IMR-90 (cell line): ENCODE results near the gene BMP5. TPM values are rescaled to one million over a fixed set of nuclear protein-coding genes. Genes with fewer than 3 reads are reported as not detected.

Experiments
- ATAC-seq: fragments of 200-7000 bp; cut with Tn5 transposase; 2 replicates; pipeline ENCODE4 v1.9.1; 2020; ENCODE audit warnings: low read depth, mild to moderate bottlenecking, moderate library complexity
- BruUV-seq: library from RNA; stranded (reverse); fragments of 400-500 nt; replicated peaks from 2 replicates; lab custom pipeline; 2021; lab: Mats Ljungman, UMichigan
- CTCF ChIA-PET: fragments of 300-600 bp; formaldehyde crosslinking; extraction: SDS; loops from one replicate; lab custom pipeline; 2021; ENCODE audit warnings: antibody characterized with exemption; lab: Yijun Ruan, JAX
- POLR2A ChIA-PET: fragments of 300-600 bp; sonication (Branson Sonifier 250); formaldehyde crosslinking; loops from one replicate; lab custom pipeline; 2022; ENCODE audit warnings: antibody characterized with exemption; ENCODE audit not compliant: unreplicated experiment; lab: Charles Lee
- DNase-seq: peaks from one replicate; pipeline ENCODE4 v3.0.0; 2013
- H2AFZ ChIP-seq: replicated peaks from 2 replicates; pipeline ENCODE3; 2013; ENCODE audit warnings: low read length, mild to moderate bottlenecking; ENCODE audit not compliant: poor library complexity
- H2AK5ac ChIP-seq: 2 replicates; pipeline ENCODE4 v1.6.1; 2013; ENCODE audit warnings: low read depth, low read length, inconsistent platforms
- H2AK9ac ChIP-seq: replicated peaks from 2 replicates; pipeline ENCODE3; 2013; ENCODE audit warnings: mild to moderate bottlenecking, low read depth, low read length, moderate library complexity; ENCODE audit not compliant: poor library complexity
- H2BK120ac ChIP-seq: 2 replicates; pipeline ENCODE4 v1.6.1; 2013; ENCODE audit warnings: low read depth, low read length, inconsistent platforms
- H2BK15ac ChIP-seq: 3 replicates; pipeline ENCODE4 v1.6.1; 2013; ENCODE audit warnings: low read depth, low read length, inconsistent platforms
- H2BK20ac ChIP-seq: 2 replicates; pipeline ENCODE4 v1.6.1; 2013; ENCODE audit warnings: low read depth, mild to moderate bottlenecking, inconsistent platforms, low read length, moderate library complexity
- H2BK5ac ChIP-seq: 2 replicates; pipeline ENCODE4 v1.6.1; 2013; ENCODE audit warnings: mild to moderate bottlenecking, low read depth, low read length, inconsistent platforms; ENCODE audit not compliant: poor library complexity, severe bottlenecking
- H3K14ac ChIP-seq: replicated peaks from 2 replicates; pipeline ENCODE4 v1.6.1; 2013; ENCODE audit warnings: low read depth, low read length, inconsistent platforms
- H3K18ac ChIP-seq: 2 replicates; pipeline ENCODE4 v1.6.1; 2013; ENCODE audit warnings: low read depth, low read length, control low read depth
- H3K23ac ChIP-seq: 2 replicates; pipeline ENCODE4 v1.6.1; 2013; ENCODE audit warnings: low read depth, low read length, inconsistent platforms
- H3K27ac ChIP-seq: 2 replicates; pipeline ENCODE4 v1.5.1; 2013; ENCODE audit warnings: mild to moderate bottlenecking, control low read depth, low read length; ENCODE audit not compliant: insufficient read depth
- H3K27me3 ChIP-seq: 2 replicates; pipeline ENCODE4 v1.6.1; 2013; ENCODE audit warnings: low read length; ENCODE audit not compliant: control insufficient read depth, insufficient read depth
- H3K36me3 ChIP-seq: 2 replicates; pipeline ENCODE4 v1.6.1; 2013; ENCODE audit warnings: low read length, mixed read lengths; ENCODE audit not compliant: control insufficient read depth, insufficient read depth
- H3K4ac ChIP-seq: 2 replicates; pipeline ENCODE4 v1.6.1; 2013; ENCODE audit warnings: low read depth, low read length, inconsistent platforms
- H3K4me1 ChIP-seq: 2 replicates; pipeline ENCODE4 v1.6.1; 2013; ENCODE audit warnings: low read length, mixed read lengths; ENCODE audit not compliant: control insufficient read depth, insufficient read depth
- H3K4me2 ChIP-seq: 2 replicates; pipeline ENCODE4 v1.6.1; 2013; ENCODE audit warnings: low read depth, mild to moderate bottlenecking, control low read depth, low read length, moderate library complexity
- H3K4me3 ChIP-seq: 2 replicates; pipeline ENCODE4 v1.5.1; 2013; ENCODE audit warnings: low read depth, mild to moderate bottlenecking, control low read depth, low read length, moderate library complexity; ENCODE audit not compliant: insufficient read depth
- H3K56ac ChIP-seq: 2 replicates; pipeline ENCODE4 v1.6.1; 2013; ENCODE audit warnings: low read length, inconsistent platforms; ENCODE audit not compliant: insufficient read depth; ENCODE audit errors: extremely low read depth
- H3K79me1 ChIP-seq, 2 experiments: 2 replicates each; pipeline ENCODE4 v1.6.1; 2013; ENCODE audit warnings: low read length in 2 of 2, inconsistent platforms in 1 of 2, low read depth in 1 of 2
- H3K9ac ChIP-seq: 2 replicates; pipeline ENCODE4 v1.6.1; 2013; ENCODE audit warnings: low read depth, low read length, control low read depth
- H3K9me1 ChIP-seq: 2 replicates; pipeline ENCODE4 v1.6.1; 2013; ENCODE audit warnings: low read length, inconsistent platforms; ENCODE audit not compliant: insufficient read depth
- H3K9me3 ChIP-seq: 2 replicates; pipeline ENCODE4 v1.6.1; 2013; ENCODE audit warnings: low read length; ENCODE audit not compliant: control insufficient read depth, insufficient read depth
- H4K20me1 ChIP-seq: 2 replicates; pipeline ENCODE4 v1.6.1; 2013; ENCODE audit warnings: low read length, inconsistent platforms; ENCODE audit not compliant: insufficient read depth
- H4K5ac ChIP-seq: 2 replicates; pipeline ENCODE4 v1.6.1; 2013; ENCODE audit warnings: mild to moderate bottlenecking, low read depth, low read length, control low read depth
- H4K8ac ChIP-seq, 2 experiments: 2 replicates each; pipeline ENCODE4 v1.6.1; 2013; ENCODE audit warnings: low read depth in 2 of 2, low read length in 2 of 2, control low read depth in 1 of 2, inconsistent platforms in 1 of 2
- H4K91ac ChIP-seq: 2 replicates; pipeline ENCODE4 v1.6.1; 2013; ENCODE audit warnings: low read depth, low read length, inconsistent platforms; ENCODE audit not compliant: insufficient read depth
- BHLHE40 ChIP-seq: fragments of 150-350 bp; IDR thresholded peaks from 2 replicates; pipeline ENCODE4 v1.6.1; 2016; ENCODE audit warnings: mild to moderate bottlenecking, low read depth, low read length
- CEBPB ChIP-seq: IDR thresholded peaks from 2 replicates; pipeline ENCODE4 v1.6.1; 2012; ENCODE audit warnings: low read depth, low read length, improper control_type of control experiment
- CHD1 ChIP-seq: IDR thresholded peaks from 2 replicates; pipeline ENCODE4 v1.6.1; 2012; ENCODE audit warnings: low read depth, low read length, improper control_type of control experiment
- CTCF ChIP-seq: conservative IDR thresholded peaks from 2 replicates; pipeline ENCODE4 v1.5.1; 2012; ENCODE audit warnings: mild to moderate bottlenecking, low read depth, low read length, improper control_type of control experiment
- ELK1 ChIP-seq: fragments of 150-350 bp; IDR thresholded peaks from 2 replicates; pipeline ENCODE4 v1.6.1; 2016; ENCODE audit warnings: low read depth, mild to moderate bottlenecking, low read length, moderate library complexity, borderline replicate concordance
- FOS ChIP-seq: fragments of 150-350 bp; IDR thresholded peaks from 2 replicates; pipeline ENCODE4 v1.6.1; 2016; ENCODE audit warnings: low read depth, low read length
- MAFK ChIP-seq: IDR thresholded peaks from 2 replicates; pipeline ENCODE4 v1.6.1; 2012; ENCODE audit warnings: low read depth, low read length, improper control_type of control experiment
- MAZ ChIP-seq: IDR thresholded peaks from 2 replicates; pipeline ENCODE4 v1.6.1; 2012; ENCODE audit warnings: low read depth, mild to moderate bottlenecking, low read length, improper control_type of control experiment, moderate library complexity, borderline replicate concordance
- NFE2L2 ChIP-seq: fragments of 150-350 bp; IDR thresholded peaks from 2 replicates; pipeline ENCODE4 v1.6.1; 2016; ENCODE audit warnings: low read depth, mild to moderate bottlenecking, low read length
- POLR2A ChIP-seq: IDR thresholded peaks from 2 replicates; pipeline ENCODE4 v1.6.1; 2012; ENCODE audit warnings: mild to moderate bottlenecking, low read depth, low read length
- RAD21 ChIP-seq: IDR thresholded peaks from 2 replicates; pipeline ENCODE4 v1.6.1; 2012; ENCODE audit warnings: low read length, improper control_type of control experiment
- RFX5 ChIP-seq: IDR thresholded peaks from 2 replicates; pipeline ENCODE4 v1.8.0; 2012; ENCODE audit warnings: low read depth, mild to moderate bottlenecking, low read length, moderate library complexity
- SMC3 ChIP-seq: fragments of 150-350 bp; IDR thresholded peaks from 2 replicates; pipeline ENCODE4 v1.6.1; 2016; ENCODE audit warnings: low read depth, mild to moderate bottlenecking, antibody characterized with exemption, low read length, moderate library complexity
- WGBS, 2 experiments: methylation state at CpG; one replicate each; pipeline versions ENCODE4 v1.1.5 to v1.1.7; 2013; ENCODE audit warnings: missing lambda C conversion rate in 2 of 2; ENCODE audit not compliant: insufficient read length in 1 of 2; ENCODE audit errors: extremely low coverage in 2 of 2; 5-methylcytosine and 5-hydroxymethylcytosine counted together
- dilution Hi-C: fragments of 300-500 bp; cut with HindIII; formaldehyde crosslinking; loops from one replicate; pipeline ENCODE4 v1.14.3; 2018; ENCODE audit warnings: low sequenced_read_pairs; ENCODE audit not compliant: unreplicated experiment
- in situ Hi-C: fragments of 300-500 bp; cut with MboI; formaldehyde crosslinking; loops from 3 replicates; pipeline ENCODE4 v1.14.3; 2019; ENCODE audit warnings: low sequenced_read_pairs, inconsistent platforms, mixed read lengths
- intact Hi-C: fragments of 100-400 bp; cut with micrococcal nuclease; formaldehyde crosslinking; loops from 2 replicates; pipeline ENCODE4 v1.10.0; 2022
- polyA plus RNA-seq, 3 experiments: library from polyadenylated mRNA; depleted of rRNA; stranded (reverse); fragments of >200 nt; gene quantifications; 2 replicates each; pipeline ENCODE4 v1.2.3, GENCODE V29; 2012; ENCODE audit warnings: low replicate concordance in 1 of 3
- total RNA-seq: library from RNA; depleted of rRNA; stranded (reverse); fragments of >200 nt; gene quantifications from 2 replicates; pipeline ENCODE4 v1.2.3, GENCODE V29; 2012

Gene BMP5
- total and polyA plus RNA-seq, 2 of the 4 experiments (the other 2 are of a cell fraction): under 0.01 to 0.02 TPM

- no peak for TF ChIP-seq FOS
- no peak for TF ChIP-seq RFX5
- TF ChIP-seq NFE2L2: no peak
- no peak for TF ChIP-seq MAZ
- TF ChIP-seq POLR2A: no peak
- no peak for TF ChIP-seq RAD21
- no peak for TF ChIP-seq BHLHE40
- TF ChIP-seq MAFK: no peak
- no peak for TF ChIP-seq CEBPB
- no peak for TF ChIP-seq SMC3
- no peak for TF ChIP-seq CHD1
- no peak for TF ChIP-seq ELK1
- no peak for TF ChIP-seq CTCF
- Histone ChIP-seq H2AK9ac (no peak overlapping the region), H3K56ac (no peak overlapping the region), H4K91ac (no peak overlapping the region), H3K14ac (no peak overlapping the region), H3K36me3 (no peaks in the 10 kb centered on the region), H3K4me3 (no peak overlapping the region), H3K4ac (no peak overlapping the region), H2BK15ac (no peak overlapping the region), H3K27me3 (peaks cover 2% of the 10 kb centered on the region; the same call in 1 of the 2 replicates), H2BK20ac (no peak overlapping the region), H4K8ac (no peak overlapping the region), H3K79me1 (no peaks in the 10 kb centered on the region), H3K27ac (no peak overlapping the region), H3K9ac (no peak overlapping the region), H2AFZ (no peak overlapping the region), H3K4me1 (no peaks in the 10 kb centered on the region), H4K5ac (no peak overlapping the region), H4K20me1 (no peaks in the 10 kb centered on the region), H3K4me2 (no peak overlapping the region), H3K18ac (no peak overlapping the region), H2AK5ac (no peak overlapping the region), H3K9me3 (no peaks in the 10 kb centered on the region), H3K23ac (no peak overlapping the region), H3K9me1 (no peaks in the 10 kb centered on the region), H2BK5ac (no peak overlapping the region), H2BK120ac (no peak overlapping the region)
- in situ Hi-C loops (no loop called here), dilution Hi-C loops (no loop called here), intact Hi-C loops (no loop called here)
- CTCF ChIA-PET: no interaction called here
- POLR2A ChIA-PET: no interaction called here
- no CpG with 5 or more reads among the region's 3 CpGs for WGBS, 2 experiments
- no peak for ATAC-seq
- DNase-seq: no peak
- BruUV-seq: no TSS peak
These were observed 1.9 kb upstream of the BMP5 start for GRCh38 chr6:55877283-55877682.
